GM19438 (cell line): ENCODE data around the gene CRIP1.

Experiments used
- ATAC-seq: cut with Tn5 transposase; IDR thresholded peaks from one replicate; pipeline ENCODE4 v1.9.1; 2021; ENCODE audit warnings: low read depth; ENCODE audit not compliant: unreplicated experiment

CRIP1 gene

GRCh38 chr14:105529569-105530284, 43.0 kb downstream of the CRIP1 start:
- no peak for ATAC-seq

GRCh38 chr14:105530285-105531087, 43.8 kb downstream of the CRIP1 start:
- no peak for ATAC-seq

GRCh38 chr14:105531088-105531893, 44.6 kb downstream of the CRIP1 start:
- ATAC-seq: no peak

- no peak for ATAC-seq
Measured at GRCh38 chr14:105531894-105532623, 45.4 kb downstream of the CRIP1 start.

- ATAC-seq: no peak
Measured at GRCh38 chr14:105532735-105533141, 46.1 kb downstream of the CRIP1 start.

GRCh38 chr14:105533391-105533790, 46.7 kb downstream of the CRIP1 start:
- ATAC-seq: no peak

GRCh38 chr14:105533811-105534498, 47.3 kb downstream of the CRIP1 start:
- ATAC-seq: no peak

GRCh38 chr14:105534586-105534985, 47.9 kb downstream of the CRIP1 start:
- ATAC-seq: no peak

GRCh38 chr14:105536051-105536450, 49.4 kb downstream of the CRIP1 start:
- ATAC-seq: no peak

- ATAC-seq: no peak
Measured at GRCh38 chr14:105536691-105537579, 50.2 kb downstream of the CRIP1 start.

GRCh38 chr14:105537580-105538474, 51.1 kb downstream of the CRIP1 start:
- ATAC-seq: no peak
